H1 (cell line): Measurements from ENCODE around the gene TIAL1. TPM values are rescaled to one million over a fixed set of nuclear protein-coding genes. Genes with fewer than 3 reads are reported as not detected.
A peak's percentile ranks its signal among the peaks of the same experiment; 100 is the strongest.

Experiments
- CTCF ChIA-PET: fragments of 300-600 bp; sonication (Branson Sonifier 250); formaldehyde crosslinking; loops from one replicate; lab custom pipeline; 2021; ENCODE audit not compliant: partially characterized antibody; lab: Charles Lee
- POLR2A ChIA-PET: fragments of 300-600 bp; sonication (Branson Sonifier 250); formaldehyde crosslinking; loops from one replicate; lab custom pipeline; 2021; ENCODE audit warnings: inconsistent platforms; ENCODE audit not compliant: partially characterized antibody; lab: Charles Lee
- DNase-seq, 2 experiments: peaks; one replicate each; pipeline versions ENCODE4 v3.0.0 to v3.0.0-alpha.2; 2010 to 2022; ENCODE audit warnings: low spot score in 2 of 2, low read depth in 1 of 2, mixed read lengths in 1 of 2
- FAIRE-seq: peaks from 2 replicates; lab custom pipeline; 2011; peaks lifted over from hg19 to GRCh38; lab: Jason Lieb, UNC
- H2AFZ ChIP-seq: 2 replicates; pipeline ENCODE4 v1.8.1; 2012; ENCODE audit warnings: low read length, inconsistent platforms
- H2AK5ac ChIP-seq: 2 replicates; pipeline ENCODE4 v1.6.1; 2013; ENCODE audit warnings: low read depth, low read length
- H2BK120ac ChIP-seq: replicated peaks from 2 replicates; pipeline ENCODE3; 2013; ENCODE audit warnings: low read depth, low read length, inconsistent platforms
- H2BK12ac ChIP-seq: 2 replicates; pipeline ENCODE4 v1.6.1; 2013; ENCODE audit warnings: low read depth, low read length
- H2BK15ac ChIP-seq: 2 replicates; pipeline ENCODE4 v1.6.1; 2013; ENCODE audit warnings: low read length
- H2BK20ac ChIP-seq: 2 replicates; pipeline ENCODE4 v1.6.1; 2013; ENCODE audit warnings: low read length
- H2BK5ac ChIP-seq: 2 replicates; pipeline ENCODE4 v1.6.1; 2013; ENCODE audit warnings: low read depth, low read length
- H3K14ac ChIP-seq: 2 replicates; pipeline ENCODE4 v1.6.1; 2013; ENCODE audit warnings: inconsistent platforms; ENCODE audit not compliant: insufficient read length
- H3K18ac ChIP-seq: 2 replicates; pipeline ENCODE4 v1.6.1; 2013; ENCODE audit warnings: low read length; ENCODE audit errors: extremely low read depth
- H3K23ac ChIP-seq: 2 replicates; pipeline ENCODE4 v1.6.1; 2013; ENCODE audit warnings: inconsistent platforms; ENCODE audit not compliant: insufficient read length
- H3K23me2 ChIP-seq: 2 replicates; pipeline ENCODE4 v1.6.1; 2013; ENCODE audit warnings: low read depth, low read length
- H3K27ac ChIP-seq: 2 replicates; pipeline ENCODE4 v1.6.1; 2011; ENCODE audit warnings: low read depth, low read length, inconsistent platforms
- H3K27me3 ChIP-seq, 4 experiments: replicated peaks in 1 of 4; 1 replicate in 1 of 4; 2 replicates in 3 of 4; pipeline versions ENCODE4 v1.6.1 to v1.8.1; 2011 to 2013; ENCODE audit warnings: low read length in 3 of 4, mild to moderate bottlenecking in 3 of 4, inconsistent platforms in 2 of 4, mixed read lengths in 2 of 4, moderate library complexity in 1 of 4; ENCODE audit not compliant: control insufficient read depth in 3 of 4, insufficient read depth in 3 of 4; ENCODE audit errors: extremely low read depth in 1 of 4
- H3K36me3 ChIP-seq, 4 experiments: 2 replicates each; pipeline versions ENCODE4 v1.6.1 to v1.8.1; 2011 to 2013; ENCODE audit warnings: mild to moderate bottlenecking in 4 of 4, low read length in 3 of 4, moderate library complexity in 2 of 4, control low read depth in 1 of 4, inconsistent platforms in 1 of 4; ENCODE audit not compliant: insufficient read depth in 4 of 4, control insufficient read depth in 2 of 4
- H3K4ac ChIP-seq: replicated peaks from 2 replicates; pipeline ENCODE3; 2013; ENCODE audit warnings: low read length, low read depth, mixed read lengths, inconsistent platforms; ENCODE audit not compliant: insufficient read length
- H3K4me1 ChIP-seq, 4 experiments: replicated peaks in 1 of 4; 1 replicate in 1 of 4; 2 replicates in 3 of 4; pipeline versions ENCODE4 v1.6.1 to v1.8.1; 2011 to 2013; ENCODE audit warnings: low read length in 3 of 4, inconsistent platforms in 2 of 4, mixed read lengths in 1 of 4; ENCODE audit not compliant: insufficient read depth in 4 of 4, control insufficient read depth in 3 of 4
- H3K4me2 ChIP-seq, 2 experiments: 2 replicates each; pipeline versions ENCODE4 v1.6.1 to v1.8.1; 2011 to 2013; ENCODE audit warnings: low read depth in 2 of 2, low read length in 2 of 2, control low read depth in 1 of 2, inconsistent platforms in 1 of 2, mild to moderate bottlenecking in 1 of 2; ENCODE audit not compliant: insufficient read depth in 1 of 2
- H3K4me3 ChIP-seq, 4 experiments: fragments of 200-600, 300-600 bp in 1 of 4; sonication (generic), shearing (Covaris generic), sonication (Bioruptor Twin) in 1 of 4; 2 replicates each; pipeline versions ENCODE4 v1.5.1 to v1.8.1; 2011 to 2016; ENCODE audit warnings: low read length in 4 of 4, low read depth in 3 of 4, control low read depth in 2 of 4, inconsistent platforms in 2 of 4, mild to moderate bottlenecking in 2 of 4, mixed read lengths in 1 of 4, moderate library complexity in 1 of 4; ENCODE audit not compliant: insufficient read depth in 2 of 4; ENCODE audit errors: extremely low read depth in 1 of 4
- H3K56ac ChIP-seq: replicated peaks from 2 replicates; pipeline ENCODE3; 2013; ENCODE audit warnings: low read depth, mild to moderate bottlenecking, mixed read lengths, low read length, inconsistent platforms; ENCODE audit not compliant: insufficient read length
- H3K79me1 ChIP-seq: 2 replicates; pipeline ENCODE4 v1.6.1; 2013; ENCODE audit warnings: low read depth, low read length, control low read depth
- H3K79me2 ChIP-seq, 2 experiments: 2 replicates each; pipeline versions ENCODE4 v1.6.1 to v1.8.1; 2012 to 2013; ENCODE audit warnings: low read length in 2 of 2, mild to moderate bottlenecking in 2 of 2, inconsistent platforms in 1 of 2; ENCODE audit not compliant: insufficient read depth in 2 of 2, control insufficient read depth in 1 of 2
- H3K9ac ChIP-seq, 4 experiments: replicated peaks in 1 of 4; 1 replicate in 1 of 4; 2 replicates in 3 of 4; pipeline versions ENCODE4 v1.6.1 to v1.8.1; 2011 to 2013; ENCODE audit warnings: low read depth in 3 of 4, low read length in 3 of 4, control low read depth in 2 of 4, mild to moderate bottlenecking in 2 of 4, moderate library complexity in 2 of 4, inconsistent platforms in 1 of 4; ENCODE audit errors: extremely low read depth in 1 of 4
- H3K9me3 ChIP-seq, 2 experiments: 2 replicates each; pipeline versions ENCODE4 v1.6.1 to v1.8.1; 2012 to 2013; ENCODE audit warnings: mild to moderate bottlenecking in 2 of 2, moderate library complexity in 2 of 2, control low read depth in 1 of 2, inconsistent platforms in 1 of 2, low read depth in 1 of 2, low read length in 1 of 2, mixed read lengths in 1 of 2; ENCODE audit not compliant: insufficient read depth in 2 of 2
- H4K20me1 ChIP-seq, 2 experiments: replicated peaks in 1 of 2; 2 replicates each; pipeline versions ENCODE3 to v1.8.1; 2011 to 2013; ENCODE audit warnings: inconsistent platforms in 2 of 2, low read length in 2 of 2, mild to moderate bottlenecking in 1 of 2; ENCODE audit not compliant: insufficient read depth in 2 of 2, control insufficient read depth in 1 of 2
- H4K5ac ChIP-seq: 2 replicates; pipeline ENCODE4 v1.6.1; 2013; ENCODE audit warnings: low read length, low read depth, mixed read lengths, inconsistent platforms; ENCODE audit not compliant: insufficient read length
- H4K8ac ChIP-seq: 2 replicates; pipeline ENCODE4 v1.8.0; 2013; ENCODE audit warnings: mild to moderate bottlenecking, moderate library complexity, low read length, inconsistent platforms; ENCODE audit not compliant: insufficient read depth; ENCODE audit errors: extremely low read depth
- H4K91ac ChIP-seq: replicated peaks from 2 replicates; pipeline ENCODE3; 2013; ENCODE audit warnings: low read length, mixed read lengths, inconsistent platforms; ENCODE audit not compliant: insufficient read length
- ASH2L ChIP-seq: fragments of 200-600, 300-600 bp; sonication (generic); IDR thresholded peaks from one replicate; pipeline ENCODE4 v1.7.1; 2017; ENCODE audit warnings: low read length
- CTBP2 ChIP-seq: IDR thresholded peaks from 2 replicates; pipeline ENCODE4 v1.7.0; 2011; ENCODE audit warnings: borderline replicate concordance, mild to moderate bottlenecking, moderate library complexity, mixed read lengths, low read length; ENCODE audit not compliant: insufficient read depth, insufficient read length
- EZH2 ChIP-seq: fragments of 200-600 bp; sonication (generic); IDR thresholded peaks from 2 replicates; pipeline ENCODE4 v1.7.1; 2012; ENCODE audit warnings: low read depth, mild to moderate bottlenecking, moderate library complexity, low read length, inconsistent platforms; ENCODE audit not compliant: severe bottlenecking
- GABPA ChIP-seq: IDR thresholded peaks from 2 replicates; pipeline ENCODE4 v1.6.1; 2011; ENCODE audit warnings: mild to moderate bottlenecking, low read length, moderate library complexity, borderline replicate concordance; ENCODE audit not compliant: insufficient read depth
- KDM4A ChIP-seq: IDR thresholded peaks from one replicate; pipeline ENCODE4 v1.7.1; 2012; ENCODE audit warnings: low read depth, mild to moderate bottlenecking, moderate library complexity, low read length, inconsistent platforms; ENCODE audit not compliant: severe bottlenecking
- SUZ12 ChIP-seq: fragments of 200-600 bp; sonication (generic); IDR thresholded peaks from 2 replicates; pipeline ENCODE4 v1.6.1; 2012; ENCODE audit warnings: mild to moderate bottlenecking, inconsistent platforms, low read length, moderate library complexity, mixed read lengths
- WGBS, 2 experiments: shearing (Covaris generic) in 1 of 2; methylation state at CpG; one replicate each; pipeline versions ENCODE4 v1.1.6 to v1.1.7; 2013 to 2015; ENCODE audit warnings: low lambda C conversion rate in 2 of 2, mixed read lengths in 2 of 2, inconsistent platforms in 1 of 2, low coverage in 1 of 2, missing lambda C conversion rate in 1 of 2; ENCODE audit not compliant: insufficient replicate concordance in 2 of 2, insufficient coverage in 1 of 2, insufficient read length in 1 of 2; ENCODE audit errors: extremely low coverage in 1 of 2, missing lambda C conversion rate in 1 of 2; 5-methylcytosine and 5-hydroxymethylcytosine counted together
- polyA plus RNA-seq, 7 experiments: library from polyadenylated mRNA; depleted of rRNA in 3 of 7; stranded (reverse) in 5 of 7; unstranded in 2 of 7; fragments of >200 nt in 5 of 7; fragments of 200-250 nt in 2 of 7; gene quantifications; 1 replicate in 5 of 7; 2 replicates in 1 of 7; 4 replicates in 1 of 7; pipeline versions ENCODE4 v1.2.1 to v1.2.3, GENCODE V29; 2011 to 2013; ENCODE audit warnings: missing spikeins in 2 of 7, mixed read lengths in 2 of 7
- total RNA-seq: library from RNA; stranded (reverse); fragmentation: NEBNext Ultra II Directional; extraction: Animal tissue kit (Norgen Biotek cat#: 25700); gene quantifications from 2 replicates; pipeline ENCODE4 v1.2.1, GENCODE V29; 2021
- TF ChIP-seq, protein P1 (sequence below): IDR thresholded peaks from 2 replicates; pipeline ENCODE4 v1.6.1; 2012; ENCODE audit warnings: inconsistent platforms

The TIAL1 gene
- total and polyA plus RNA-seq, 2 of the 8 experiments (the other 6 are each of a cell fraction or from before 2014, with no cell fraction given) = 50.4 to 166 TPM

DNA sequence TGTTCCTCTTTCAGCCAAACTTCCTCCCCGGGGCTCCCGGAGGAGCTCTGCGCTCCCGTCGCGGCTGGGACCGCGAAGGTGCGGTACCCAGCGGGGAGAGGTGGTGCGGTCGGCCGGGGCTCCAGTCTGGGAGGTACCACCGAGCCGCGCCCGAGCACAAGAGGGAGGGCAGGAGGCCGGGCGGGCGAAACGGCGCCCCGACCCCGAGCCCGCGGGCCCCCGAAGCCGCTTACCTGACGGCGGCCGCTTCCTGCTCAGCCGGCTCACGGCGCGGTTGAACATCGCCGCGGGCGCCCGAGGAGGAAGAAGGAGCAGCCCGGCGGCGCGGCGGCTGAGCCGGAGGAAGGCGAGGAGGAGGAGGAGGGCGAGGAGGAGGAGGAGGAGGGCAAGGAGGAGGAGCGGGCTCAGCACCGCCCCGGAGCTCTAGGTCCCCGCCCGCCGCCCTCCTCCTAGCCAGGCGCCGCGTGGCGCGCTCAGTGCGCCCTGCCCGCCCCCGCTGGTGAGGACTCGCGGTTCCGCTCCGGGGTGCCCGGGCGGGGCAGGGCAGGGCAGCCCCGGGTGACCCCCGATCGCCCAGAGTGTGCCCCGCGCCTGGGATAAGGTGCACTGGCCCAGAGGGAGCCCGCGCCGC, 54.3 kb downstream of the TIAL1 start, which contains the start of gene RGS10:
RGS10 (minus strand) TSS at position 363 of the 631 bp plus-strand sequence; CDS start at position 282, 81 bp downstream.
- H3K23ac ChIP-seq = no peak within 1 kb of the TSS
- POLR2A ChIA-PET = interaction anchor here (1.4 to 1.6 kb wide), 2 partner anchors 28 to 109 kb away, joined by 3 to 5 read pairs; partner anchors contain the start of gene BAG3
- no peak within 1 kb of the TSS for H3K27ac ChIP-seq
- H3K23me2 ChIP-seq = peaks cover 19% of the 10 kb centered on the region
- H2BK20ac ChIP-seq = no peak within 1 kb of the TSS
- H3K4me1 ChIP-seq = peaks cover 2 to 14% (median 7%) of the 10 kb centered on the region in 4 experiments; a peak in 6 of 7 replicates
- no peak within 1 kb of the TSS for H3K56ac ChIP-seq
- H3K4me2 ChIP-seq = peak within 1 kb of the TSS; percentile 76 to 100
- H2AK5ac ChIP-seq = no peak within 1 kb of the TSS
- H4K5ac ChIP-seq = no peak within 1 kb of the TSS
- H3K18ac ChIP-seq = peak within 1 kb of the TSS; percentile 48; the same call in 1 of the 2 replicates
- TF ChIP-seq ASH2L (peak; percentile 66), KDM4A (peak; percentile 82), SUZ12 (peak; percentile 12; the same call in 1 of the 2 replicates), CTBP2 (no peak), EZH2 (no peak), GABPA (0 out of 2 replicates have a peak, but pooled peaks have one; percentile 1)
- TF ChIP-seq, protein P1, sequence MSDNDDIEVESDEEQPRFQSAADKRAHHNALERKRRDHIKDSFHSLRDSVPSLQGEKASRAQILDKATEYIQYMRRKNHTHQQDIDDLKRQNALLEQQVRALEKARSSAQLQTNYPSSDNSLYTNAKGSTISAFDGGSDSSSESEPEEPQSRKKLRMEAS = peak; percentile 47; the same call in 1 of the 2 replicates
- H3K36me3 ChIP-seq = no peaks in the 10 kb centered on the region
- peak within 1 kb of the TSS; percentile 4; the same call in 1 of the 2 replicates for H2BK15ac ChIP-seq
- H2BK120ac ChIP-seq = no peak within 1 kb of the TSS
- peak within 1 kb of the TSS in 2 of 4 experiments; percentile 38 to 44; a peak in 4 of 7 replicates for H3K9ac ChIP-seq
- no peaks in the 10 kb centered on the region for H3K9me3 ChIP-seq
- peak within 1 kb of the TSS; percentile 27; the same call in 1 of the 2 replicates for H2BK12ac ChIP-seq
- H3K79me2 ChIP-seq = no peaks in the 10 kb centered on the region
- DNase-seq (peak in 1 of 2 experiments; percentile 84), FAIRE-seq (no peak)
- CTCF ChIA-PET = interaction anchor here (1.7 to 2.4 kb wide), 2 partner anchors 9 to 60 kb away, joined by 4 to 7 read pairs; no protein-coding TSS in a partner anchor
- H3K4ac ChIP-seq = no peak within 1 kb of the TSS
- H2AFZ ChIP-seq = peak within 1 kb of the TSS; percentile 58; the same call in 1 of the 2 replicates
- H4K91ac ChIP-seq = peak within 1 kb of the TSS; percentile 13
- peaks cover 17 to 44% (median 28%) of the 10 kb centered on the region in 4 experiments for H3K27me3 ChIP-seq
- peak within 1 kb of the TSS; percentile 57 for H4K8ac ChIP-seq
- H4K20me1 ChIP-seq = peaks cover 0 to 7% of the 10 kb centered on the region in 2 experiments
- no peak within 1 kb of the TSS for H2BK5ac ChIP-seq
- no peaks in the 10 kb centered on the region for H3K79me1 ChIP-seq
- H3K14ac ChIP-seq = no peak within 1 kb of the TSS
- WGBS, 2 experiments = 2% methylated on average over 34 of the region's 76 CpGs; no CpG with 5 or more reads in 1 of the 2 experiments
- H3K4me3 ChIP-seq = peak within 1 kb of the TSS; percentile 49 to 79 (median 59)
